Dedifferentiated amniotic fluid mesenchymal stem cell (primary cell): Measurements from ENCODE around the gene WFIKKN1.

ENCODE experiments used
- DNase-seq: peaks from one replicate; pipeline ENCODE4 v3.0.0-alpha.2; 2016; ENCODE audit errors: extremely low spot score

Gene WFIKKN1

DNA sequence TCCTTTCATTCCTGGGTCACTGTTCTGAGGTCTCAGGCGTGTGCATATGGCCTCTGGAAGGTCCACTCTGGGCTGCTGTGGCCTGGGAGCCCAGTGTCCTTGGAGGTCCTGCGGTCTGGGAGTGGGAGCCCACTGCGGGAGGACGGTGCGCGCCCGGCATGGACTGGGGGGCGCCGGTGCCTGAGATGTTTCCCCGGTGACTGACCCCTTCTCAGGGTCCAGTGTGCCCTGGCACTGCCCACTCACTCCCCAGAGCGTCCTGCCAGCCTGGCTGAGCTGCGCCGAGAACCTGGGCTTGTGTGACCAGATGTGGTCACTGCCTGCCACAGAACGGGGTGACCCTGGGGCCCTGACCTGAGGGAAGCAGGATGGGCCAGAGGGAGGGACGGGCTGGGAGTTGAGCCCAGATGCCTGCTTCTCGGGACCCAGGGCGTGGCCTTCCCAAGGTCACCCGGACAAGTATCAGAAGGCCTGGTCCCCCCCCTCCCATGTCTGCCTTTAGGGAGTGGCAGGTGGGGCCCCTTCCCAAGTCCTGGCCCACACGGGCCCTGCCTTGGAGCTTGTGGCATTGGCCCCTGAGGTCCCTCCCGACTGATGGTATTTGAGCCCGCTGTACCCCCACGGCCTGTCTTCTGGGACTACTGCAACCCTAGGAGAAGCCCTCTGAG, 43.6 kb downstream of the WFIKKN1 start:
- DNase-seq, result no peak

DNA sequence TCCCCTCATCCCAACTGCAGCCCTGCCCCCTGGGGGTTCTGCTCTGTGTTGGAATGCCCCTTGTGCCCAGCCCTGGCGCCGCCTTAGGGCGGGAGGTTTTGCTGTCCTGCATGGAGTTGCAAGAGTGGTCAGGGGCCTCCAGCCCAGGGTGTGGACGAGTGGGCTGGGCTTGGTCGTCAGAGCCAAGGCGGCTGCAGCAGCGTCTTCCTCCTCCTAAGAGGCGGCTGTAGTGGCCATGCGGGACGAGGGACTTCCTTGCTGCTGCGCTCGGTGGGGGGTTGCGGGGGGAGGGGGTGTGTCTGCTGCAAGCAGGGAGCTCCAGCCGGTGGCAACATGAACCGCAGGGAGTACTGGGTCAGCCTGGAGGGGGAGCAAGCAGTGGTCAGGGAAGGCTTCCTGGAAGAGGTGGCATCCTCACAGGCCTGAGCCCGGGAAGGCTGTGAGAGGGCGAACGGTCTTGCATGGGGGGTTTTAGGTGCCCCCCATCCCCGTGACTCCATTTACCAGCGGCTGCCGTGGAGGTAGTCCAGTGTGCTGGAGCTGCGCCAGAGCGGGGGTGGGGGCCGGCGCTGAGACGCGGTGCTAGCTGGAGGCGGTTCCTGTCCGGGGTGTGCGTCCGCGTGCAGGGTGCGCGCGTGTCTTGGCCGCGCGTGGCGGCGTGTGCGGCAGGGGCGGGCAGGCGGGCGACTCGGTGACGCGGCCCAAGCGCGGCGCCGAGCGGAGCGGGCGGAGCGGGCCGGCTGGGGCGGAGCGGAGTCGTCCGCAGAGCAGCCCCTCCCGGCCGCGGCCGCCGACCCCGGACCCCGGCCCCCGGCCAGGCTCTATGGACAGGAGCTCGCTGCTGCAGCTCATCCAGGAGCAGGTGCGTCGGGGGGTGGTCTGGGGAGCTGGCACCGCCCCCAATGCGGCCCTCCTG, 44.4 kb downstream of the WFIKKN1 start, which contains the start of gene RHBDL1:
TSS of gene RHBDL1 (plus strand) at position 704 of the 916 bp plus-strand sequence. CDS start at position 824, 120 bp downstream.
- no peak for DNase-seq

DNA sequence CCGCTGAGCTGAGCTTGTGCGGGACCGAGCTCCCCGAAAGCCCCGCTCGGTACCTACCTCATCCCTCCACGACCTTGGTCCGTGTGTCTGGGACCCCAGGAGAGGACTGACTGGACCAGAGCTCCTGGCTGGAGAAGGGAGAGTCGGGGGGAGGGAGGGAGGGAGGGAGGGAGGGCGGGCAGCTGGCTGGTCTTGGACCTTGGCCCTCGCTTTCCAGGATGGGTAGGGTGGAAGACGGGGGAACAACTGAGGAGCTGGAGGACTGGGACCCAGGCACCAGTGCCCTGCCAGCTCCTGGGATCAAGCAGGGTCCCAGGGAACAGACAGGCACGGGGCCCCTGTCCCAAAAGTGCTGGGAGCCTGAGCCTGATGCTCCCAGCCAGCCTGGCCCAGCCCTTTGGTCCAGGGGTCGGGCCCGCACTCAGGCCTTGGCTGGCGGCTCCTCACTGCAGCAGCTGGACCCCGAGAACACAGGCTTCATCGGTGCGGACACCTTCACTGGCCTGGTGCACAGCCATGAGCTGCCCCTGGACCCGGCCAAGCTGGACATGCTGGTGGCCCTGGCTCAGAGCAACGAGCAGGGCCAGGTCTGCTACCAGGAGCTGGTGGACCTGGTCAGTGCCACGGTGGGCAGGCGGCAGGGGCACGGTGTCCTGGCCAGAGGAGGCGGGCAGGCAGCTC, 45.2 kb downstream of the WFIKKN1 start:
- no peak for DNase-seq

DNA sequence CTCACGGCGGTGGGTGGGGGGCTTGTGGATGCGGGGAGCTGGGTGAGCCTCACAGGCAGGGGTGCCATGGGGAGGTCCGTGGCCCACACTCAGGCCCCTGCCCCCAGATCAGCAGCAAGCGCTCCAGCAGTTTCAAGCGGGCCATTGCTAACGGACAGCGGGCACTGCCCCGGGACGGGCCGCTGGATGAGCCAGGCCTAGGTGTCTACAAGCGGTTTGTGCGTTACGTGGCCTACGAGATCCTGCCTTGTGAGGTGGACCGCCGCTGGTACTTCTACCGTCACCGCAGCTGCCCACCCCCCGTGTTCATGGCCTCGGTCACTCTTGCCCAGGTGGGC, 45.7 kb downstream of the WFIKKN1 start:
- DNase-seq, result no peak

DNA sequence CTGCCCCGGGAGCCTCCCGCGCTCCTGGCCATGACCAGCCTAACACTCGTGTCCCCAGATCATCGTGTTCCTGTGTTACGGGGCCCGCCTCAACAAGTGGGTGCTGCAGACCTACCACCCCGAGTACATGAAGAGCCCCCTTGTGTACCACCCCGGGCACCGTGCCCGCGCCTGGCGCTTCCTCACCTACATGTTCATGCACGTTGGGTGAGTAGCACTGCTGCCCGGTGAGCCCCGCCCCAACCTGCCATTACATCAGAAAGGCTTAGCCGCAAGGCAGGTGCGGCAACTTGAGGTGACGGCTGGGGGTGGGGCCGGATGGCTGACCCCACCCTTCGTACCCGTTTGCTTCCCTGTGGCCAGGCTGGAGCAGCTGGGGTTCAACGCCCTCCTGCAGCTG, 46.1 kb downstream of the WFIKKN1 start:
- no peak for DNase-seq

DNA sequence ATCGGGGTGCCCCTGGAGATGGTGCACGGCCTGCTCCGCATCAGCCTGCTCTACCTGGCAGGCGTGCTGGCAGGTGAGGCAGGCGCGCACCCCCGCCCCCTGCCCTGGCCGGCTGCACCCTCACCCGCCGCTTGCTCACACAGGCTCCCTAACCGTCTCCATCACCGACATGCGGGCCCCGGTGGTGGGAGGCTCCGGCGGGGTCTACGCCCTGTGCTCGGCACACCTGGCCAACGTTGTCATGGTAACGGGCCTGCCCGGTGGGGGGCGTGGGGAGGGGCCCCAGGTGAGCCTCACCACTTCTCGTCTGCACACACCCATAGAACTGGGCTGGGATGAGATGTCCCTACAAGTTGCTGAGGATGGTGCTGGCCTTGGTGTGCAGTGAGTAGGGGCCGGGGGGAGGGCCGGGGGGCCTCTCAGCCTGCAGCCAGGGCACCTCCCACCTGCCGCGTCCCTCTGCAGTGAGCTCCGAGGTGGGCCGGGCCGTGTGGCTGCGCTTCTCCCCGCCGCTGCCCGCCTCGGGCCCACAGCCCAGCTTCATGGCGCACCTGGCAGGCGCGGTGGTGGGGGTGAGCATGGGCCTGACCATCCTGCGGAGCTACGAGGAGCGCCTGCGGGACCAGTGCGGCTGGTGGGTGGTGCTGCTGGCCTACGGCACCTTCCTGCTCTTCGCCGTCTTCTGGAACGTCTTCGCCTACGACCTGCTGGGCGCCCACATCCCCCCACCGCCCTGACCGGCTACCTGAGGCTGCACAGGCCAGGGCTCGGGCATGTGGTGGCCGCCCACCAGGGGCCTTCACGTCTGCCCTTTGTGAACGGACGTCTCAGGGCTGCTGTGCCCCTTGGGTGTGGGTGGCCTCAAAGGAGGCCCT, 46.8 kb downstream of the WFIKKN1 start:
- no peak for DNase-seq

DNA sequence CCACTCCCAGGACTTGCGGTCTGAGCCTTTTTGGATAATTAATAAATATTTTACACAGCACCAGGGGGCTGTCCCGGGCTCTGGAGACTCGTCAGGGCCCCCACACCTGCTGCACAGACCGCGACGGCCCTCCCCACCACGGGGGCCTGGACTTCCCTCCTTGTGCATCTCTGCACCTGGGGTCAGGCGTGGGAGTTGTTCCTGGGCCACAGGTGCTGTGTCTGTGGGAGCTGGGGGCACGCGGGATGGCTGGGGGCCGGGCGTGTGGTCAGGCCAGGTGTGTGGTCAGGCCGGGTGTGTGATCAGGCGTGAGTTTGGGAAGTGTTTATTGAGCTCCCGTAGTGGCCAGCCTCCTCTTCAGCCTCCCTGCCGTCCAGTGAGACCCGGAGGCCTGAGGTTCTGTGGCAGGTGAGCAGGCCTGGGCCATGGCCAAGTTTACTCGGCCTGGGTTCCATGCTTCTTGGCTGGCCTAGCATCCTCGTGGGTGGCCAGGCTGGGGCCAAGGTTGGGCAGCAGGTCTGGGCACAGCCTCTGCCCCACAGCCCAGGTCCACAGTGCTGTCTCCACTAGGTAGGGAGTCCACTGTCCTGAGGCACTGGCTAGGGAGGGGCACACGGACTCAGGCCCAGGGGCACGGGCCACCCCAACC, 47.5 kb downstream of the WFIKKN1 start:
- no peak for DNase-seq

DNA sequence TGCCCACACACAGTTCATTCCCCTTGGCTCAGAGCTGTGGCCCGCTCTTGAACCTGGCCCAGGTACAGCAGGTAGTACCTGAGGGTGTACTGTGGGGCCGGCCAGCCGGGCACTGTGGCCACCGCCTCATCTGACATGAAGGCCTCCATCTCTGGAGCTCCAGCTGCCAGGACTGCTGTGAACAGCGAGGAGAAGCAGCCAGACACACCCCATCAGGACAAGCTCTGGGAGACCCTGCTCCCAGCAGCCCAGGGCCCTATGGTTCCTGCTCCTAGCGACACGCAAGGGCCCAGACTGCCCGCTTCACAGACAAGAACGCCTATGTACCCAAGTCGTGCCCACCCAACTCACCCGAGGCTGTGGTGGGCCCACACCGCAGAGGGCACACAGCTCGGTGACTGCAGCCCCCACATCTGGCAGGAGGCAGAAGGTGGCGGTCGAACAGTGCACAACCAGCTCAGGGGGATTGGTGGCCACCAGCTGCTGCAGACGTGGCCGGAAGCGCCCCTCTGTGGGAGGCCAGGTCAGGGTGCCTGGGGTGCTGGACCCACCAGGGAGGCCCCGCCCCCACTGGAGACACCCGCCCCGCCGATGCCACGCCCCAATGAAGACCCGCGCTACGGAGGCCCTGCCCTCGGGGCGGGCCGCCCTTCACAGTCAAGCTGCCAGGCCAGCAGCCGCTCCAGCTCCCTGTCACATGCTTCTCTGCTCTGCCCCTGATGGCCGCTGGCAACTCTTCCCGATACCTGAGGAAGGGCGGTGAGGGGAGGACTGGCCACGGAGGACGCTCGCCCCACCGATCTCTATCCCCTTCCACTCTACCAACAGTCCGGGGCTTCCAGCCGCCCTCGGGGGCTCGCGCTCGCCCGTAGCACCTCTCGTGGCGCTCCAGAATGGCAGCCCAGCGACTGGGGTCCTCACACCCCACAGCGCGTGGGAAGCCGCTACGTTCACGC, 48.4 kb downstream of the WFIKKN1 start:
- peak; percentile 28 for DNase-seq

DNA sequence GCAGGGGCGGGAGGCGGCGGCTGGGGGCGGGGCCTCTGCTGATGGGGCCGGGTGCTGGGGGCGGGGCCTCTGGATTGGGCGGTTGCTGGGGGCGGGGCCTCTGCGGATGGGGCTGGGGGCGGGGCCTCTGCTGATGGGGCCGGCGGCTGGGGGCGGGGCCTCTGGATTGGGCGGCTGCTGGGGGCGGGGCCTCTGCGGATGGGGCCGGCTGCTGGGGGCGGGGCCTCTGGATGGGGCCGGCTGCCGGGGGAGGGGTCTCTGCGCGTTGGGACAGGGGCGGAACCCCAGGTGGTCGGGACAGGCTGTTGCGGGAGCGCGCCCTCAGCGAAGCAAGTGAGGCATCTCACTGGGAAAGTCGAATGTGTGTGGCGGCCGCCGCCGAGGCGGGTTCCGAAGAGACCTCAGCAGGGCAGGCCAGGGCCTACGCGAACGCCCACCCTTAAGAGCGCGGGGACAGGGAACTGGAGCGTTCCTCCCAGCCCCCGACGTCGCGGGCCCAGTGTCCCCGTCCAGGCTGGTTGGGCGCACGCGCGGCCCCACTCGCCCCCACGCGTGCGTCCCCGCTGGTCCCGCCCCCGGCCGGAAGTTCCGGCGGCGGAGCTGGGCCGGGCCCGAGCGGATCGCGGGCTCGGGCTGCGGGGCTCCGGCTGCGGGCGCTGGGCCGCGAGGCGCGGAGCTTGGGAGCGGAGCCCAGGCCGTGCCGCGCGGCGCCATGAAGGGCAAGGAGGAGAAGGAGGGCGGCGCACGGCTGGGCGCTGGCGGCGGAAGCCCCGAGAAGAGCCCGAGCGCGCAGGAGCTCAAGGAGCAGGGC, 49.2 kb downstream of the WFIKKN1 start, which contains the start of gene STUB1:
TSS of gene STUB1 (plus strand) at position 597 of the 811 bp plus-strand sequence. CDS start at position 713, 116 bp downstream.
- DNase-seq, result peak; percentile 75

DNA sequence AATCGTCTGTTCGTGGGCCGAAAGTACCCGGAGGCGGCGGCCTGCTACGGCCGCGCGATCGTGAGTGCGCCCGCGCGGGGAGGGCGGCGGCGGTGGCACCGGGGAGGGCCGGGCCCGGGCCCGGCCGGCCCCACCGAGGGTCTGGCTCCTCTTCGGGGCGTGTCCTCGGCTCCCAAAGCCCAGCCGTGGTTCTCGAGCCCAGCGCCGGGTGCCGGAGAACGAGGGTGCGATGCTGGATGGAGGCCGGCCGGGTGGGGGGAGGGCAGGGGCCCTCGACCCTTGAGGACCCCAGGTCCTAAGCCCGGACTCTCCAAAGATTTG, 49.8 kb downstream of the WFIKKN1 start:
- DNase-seq, result no peak

DNA sequence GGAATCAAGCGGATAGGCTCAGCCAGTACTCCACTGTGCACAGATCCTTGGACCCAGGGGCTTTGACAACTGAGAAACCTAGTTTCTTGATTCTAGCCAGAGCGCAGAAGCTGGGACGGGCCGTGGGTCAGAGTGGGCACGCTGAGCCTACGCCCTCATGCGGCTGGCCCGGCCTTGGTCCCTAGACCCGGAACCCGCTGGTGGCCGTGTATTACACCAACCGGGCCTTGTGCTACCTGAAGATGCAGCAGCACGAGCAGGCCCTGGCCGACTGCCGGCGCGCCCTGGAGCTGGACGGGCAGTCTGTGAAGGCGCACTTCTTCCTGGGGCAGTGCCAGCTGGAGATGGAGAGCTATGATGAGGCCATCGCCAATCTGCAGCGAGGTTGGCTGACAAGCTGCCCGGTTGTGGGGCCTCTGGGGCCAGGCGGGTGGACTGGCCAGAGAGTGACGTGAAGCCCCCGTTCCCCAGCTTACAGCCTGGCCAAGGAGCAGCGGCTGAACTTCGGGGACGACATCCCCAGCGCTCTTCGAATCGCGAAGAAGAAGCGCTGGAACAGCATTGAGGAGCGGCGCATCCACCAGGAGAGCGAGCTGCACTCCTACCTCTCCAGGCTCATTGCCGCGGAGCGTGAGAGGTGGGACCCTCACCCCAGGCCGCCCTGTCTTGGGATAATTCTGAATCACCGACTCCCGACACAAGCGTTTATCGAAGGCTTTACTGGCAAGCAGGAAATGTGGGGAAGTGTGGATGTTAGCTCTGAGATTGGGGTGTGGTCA, 50.4 kb downstream of the WFIKKN1 start:
- DNase-seq, result no peak

DNA sequence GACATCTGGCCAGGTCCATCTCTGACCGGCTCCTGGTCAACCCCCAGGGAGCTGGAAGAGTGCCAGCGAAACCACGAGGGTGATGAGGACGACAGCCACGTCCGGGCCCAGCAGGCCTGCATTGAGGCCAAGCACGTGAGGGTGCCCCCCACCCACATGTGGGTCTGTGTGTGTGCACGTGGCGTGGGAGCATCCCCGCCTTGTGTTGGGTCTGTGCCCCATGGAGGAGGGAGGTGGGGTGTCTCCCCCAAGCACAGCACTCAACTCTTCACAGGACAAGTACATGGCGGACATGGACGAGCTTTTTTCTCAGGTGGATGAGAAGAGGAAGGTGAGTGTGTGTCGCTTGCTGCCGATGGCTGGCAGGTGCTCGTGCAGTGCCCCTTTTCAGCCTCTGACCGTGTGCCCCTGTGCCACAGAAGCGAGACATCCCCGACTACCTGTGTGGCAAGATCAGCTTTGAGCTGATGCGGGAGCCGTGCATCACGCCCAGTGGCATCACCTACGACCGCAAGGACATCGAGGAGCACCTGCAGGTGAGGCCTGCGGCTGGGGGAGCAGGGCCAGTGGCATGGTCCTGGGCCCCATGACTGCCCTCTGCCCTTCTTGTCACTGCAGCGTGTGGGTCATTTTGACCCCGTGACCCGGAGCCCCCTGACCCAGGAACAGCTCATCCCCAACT, 51.1 kb downstream of the WFIKKN1 start:
- no peak for DNase-seq

DNA sequence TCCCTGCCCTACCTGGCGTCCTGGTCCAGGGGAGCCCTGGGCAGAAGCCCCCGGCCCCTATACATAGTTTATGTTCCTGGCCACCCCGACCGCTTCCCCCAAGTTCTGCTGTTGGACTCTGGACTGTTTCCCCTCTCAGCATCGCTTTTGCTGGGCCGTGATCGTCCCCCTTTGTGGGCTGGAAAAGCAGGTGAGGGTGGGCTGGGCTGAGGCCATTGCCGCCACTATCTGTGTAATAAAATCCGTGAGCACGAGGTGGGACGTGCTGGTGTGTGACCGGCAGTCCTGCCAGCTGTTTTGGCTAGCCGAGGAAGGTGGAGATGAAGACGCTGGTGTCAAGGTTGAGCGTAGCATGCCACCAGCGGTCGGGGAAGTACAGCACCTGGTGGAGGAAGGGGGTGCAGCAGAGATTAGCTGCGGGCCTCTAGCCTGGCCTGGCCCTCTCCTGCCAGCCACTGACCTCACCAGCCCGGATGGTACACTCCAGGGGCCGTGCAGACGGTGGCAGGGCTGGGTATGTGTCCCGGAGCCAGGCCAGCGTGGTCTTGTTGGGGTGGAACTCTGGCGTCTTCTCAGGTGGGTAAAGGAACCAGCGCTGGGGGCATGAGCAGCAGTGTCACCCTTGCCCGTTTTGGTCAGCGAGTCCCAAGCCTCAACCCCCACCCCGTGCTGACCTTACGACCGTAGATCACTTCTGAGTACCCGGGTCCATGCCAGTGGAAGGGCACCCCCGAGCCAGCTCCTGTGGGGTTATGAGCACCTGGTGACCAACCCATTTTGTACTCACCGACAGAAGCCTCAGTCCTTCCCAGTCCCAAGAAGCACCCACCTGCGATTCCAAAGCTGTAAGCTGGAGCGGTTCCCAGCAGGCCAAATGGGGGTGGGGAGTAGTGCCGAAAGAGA, 52.0 kb downstream of the WFIKKN1 start:
- DNase-seq, result no peak

DNA sequence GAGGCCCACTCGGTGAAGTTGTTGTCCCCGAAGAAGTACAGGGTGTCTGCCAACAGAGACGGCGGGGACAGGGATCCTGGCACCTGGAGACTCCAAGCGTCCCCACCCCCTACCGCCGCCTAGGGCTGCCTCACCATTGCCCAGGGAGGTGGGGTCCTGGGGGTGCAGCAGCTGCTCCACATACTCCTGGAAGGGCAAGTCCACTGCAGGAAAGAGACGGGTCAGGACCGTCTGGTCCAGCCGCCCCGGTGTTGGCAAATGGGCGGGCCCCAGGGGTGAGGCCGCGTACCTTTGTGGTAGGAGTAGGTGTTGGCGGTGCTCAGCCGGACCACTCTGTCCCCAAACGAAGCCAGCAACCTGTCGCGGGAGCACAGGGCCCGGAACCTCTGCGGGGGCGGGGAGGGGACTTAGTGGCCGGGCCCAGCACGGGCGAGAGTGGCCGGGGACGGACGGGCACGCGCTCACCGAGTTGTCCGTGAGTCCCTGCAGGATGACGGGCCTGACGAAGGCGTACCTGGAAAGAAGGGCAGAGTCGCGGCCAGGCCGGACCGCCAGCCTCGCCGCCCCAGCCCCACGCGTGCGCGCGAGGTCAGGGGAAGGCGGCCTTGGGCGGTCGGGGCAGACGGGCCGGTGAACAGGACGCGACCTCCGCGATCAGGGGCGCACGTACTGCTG, 52.7 kb downstream of the WFIKKN1 start:
- no peak for DNase-seq
